CD4-positive, CD25-positive, alpha-beta regulatory T cell (primary cell): ENCODE results near the gene CD244. TPM values are rescaled to one million over a fixed set of nuclear protein-coding genes. Genes with fewer than 3 reads are reported as not detected.

ENCODE experiments used
- ATAC-seq, 2 donors: fragments of 150-1000 bp; cut with Tn5 transposase; one replicate each; pipeline ENCODE4 v1.10.0; 2021; ENCODE audit warnings: low read depth in 2 of 2, moderate number of reproducible peaks in 2 of 2, moderate library complexity in 1 of 2
- DNase-seq, 3 donors: peaks; one replicate each; pipeline versions ENCODE4 v3.0.0 to v3.0.0-alpha.2; 2012 to 2022; ENCODE audit warnings: mixed read lengths in 1 of 3
- H3K27ac ChIP-seq: one replicate; pipeline ENCODE4 v1.7.0; 2013; ENCODE audit warnings: mild to moderate bottlenecking, low read length; ENCODE audit not compliant: insufficient read depth, poor library complexity, severe bottlenecking
- H3K27me3 ChIP-seq: one replicate; pipeline ENCODE4 v1.7.0; 2013; ENCODE audit warnings: low read length; ENCODE audit not compliant: control insufficient read depth, insufficient read depth
- H3K36me3 ChIP-seq: one replicate; pipeline ENCODE4 v1.7.0; 2013; ENCODE audit warnings: mild to moderate bottlenecking, low read length, moderate library complexity; ENCODE audit not compliant: control insufficient read depth, insufficient read depth
- H3K4me1 ChIP-seq: 2 replicates; pipeline ENCODE4 v1.7.0; 2013; ENCODE audit warnings: mild to moderate bottlenecking, low read length; ENCODE audit not compliant: insufficient read depth, control insufficient read depth, poor library complexity, severe bottlenecking
- H3K4me3 ChIP-seq: one replicate; pipeline ENCODE4 v1.7.0; 2013; ENCODE audit warnings: low read depth, mild to moderate bottlenecking, low read length, moderate library complexity
- H3K9me3 ChIP-seq, 2 experiments: 1 replicate in 1 of 2; 2 replicates in 1 of 2; pipeline ENCODE4 v1.7.0; 2013; ENCODE audit warnings: low read length in 2 of 2, mild to moderate bottlenecking in 1 of 2, moderate library complexity in 1 of 2; ENCODE audit not compliant: control insufficient read depth in 2 of 2
- H3K27ac Mint-ChIP-seq, 3 donors: one replicate each; pipeline ENCODE4 v1.8.0; 2020 to 2022; ENCODE audit warnings: mild to moderate bottlenecking in 3 of 3, mixed read lengths in 3 of 3, moderate library complexity in 2 of 3
- H3K27me3 Mint-ChIP-seq: one replicate; pipeline ENCODE4 v1.8.0; 2022; ENCODE audit warnings: mild to moderate bottlenecking, mixed read lengths
- H3K36me3 Mint-ChIP-seq: one replicate; pipeline ENCODE4 v1.8.0; 2020; ENCODE audit warnings: mixed read lengths
- H3K4me1 Mint-ChIP-seq, 4 donors: one replicate each; pipeline ENCODE4 v1.8.0; 2020 to 2022; ENCODE audit warnings: mixed read lengths in 4 of 4, mild to moderate bottlenecking in 1 of 4
- H3K4me3 Mint-ChIP-seq, 4 donors: one replicate each; pipeline ENCODE4 v1.8.0; 2020 to 2022; ENCODE audit warnings: mild to moderate bottlenecking in 4 of 4, mixed read lengths in 4 of 4, moderate library complexity in 3 of 4
- H3K9me3 Mint-ChIP-seq, 7 donors: one replicate each; pipeline ENCODE4 v1.8.0; 2020 to 2022; ENCODE audit warnings: mixed read lengths in 7 of 7, mild to moderate bottlenecking in 3 of 7, moderate library complexity in 2 of 7
- polyA plus RNA-seq, 4 donors: library from polyadenylated mRNA; unstranded; fragments of 300-500 nt; fragmentation: Illumina TruSeq; gene quantifications; one replicate each; pipeline ENCODE4 v1.2.3, GENCODE V29; 2021
- total RNA-seq: library from RNA; stranded (reverse); gene quantifications from one replicate; pipeline ENCODE4 v1.2.3, GENCODE V29; 2022

CD244 gene
- total and polyA plus RNA-seq, 5 donors from 2014 or later, result 0.26 to 0.63 (median 0.47) TPM

- no peaks in the 10 kb centered on the region for H3K27me3 ChIP-seq
- peaks cover 25% of the 10 kb centered on the region for H3K4me1 ChIP-seq
- peaks cover 81% of the 10 kb centered on the region for H3K36me3 Mint-ChIP-seq
- peak overlapping the region in 2 of 4 donors; percentile 31 to 39 for H3K4me3 Mint-ChIP-seq
- H3K4me1 Mint-ChIP-seq, result peaks cover 56 to 91% (median 67%) of the 10 kb centered on the region in 4 donors
- peak overlapping the region in 1 of 3 donors; percentile 33 for H3K27ac Mint-ChIP-seq
- H3K9me3 ChIP-seq, result peaks cover 16% of the 10 kb centered on the region in 2 experiments
- H3K27me3 Mint-ChIP-seq, result no peaks in the 10 kb centered on the region
- H3K4me3 ChIP-seq, result no peak overlapping the region
- peaks cover 0 to 26% (median 7%) of the 10 kb centered on the region in 7 donors for H3K9me3 Mint-ChIP-seq
- peaks cover 82% of the 10 kb centered on the region for H3K36me3 ChIP-seq
- ATAC-seq (no peak), DNase-seq (no peak)
- no peak overlapping the region for H3K27ac ChIP-seq
Observed at GRCh38 chr1:160808289-160808688, 54.4 kb downstream of the CD244 start.

GRCh38 chr1:160807738-160808137 lies 54.9 kb downstream of the CD244 start:
- H3K27me3 Mint-ChIP-seq, result no peaks in the 10 kb centered on the region

GRCh38 chr1:160807247-160807646 lies 55.4 kb downstream of the CD244 start:
- peaks cover 21% of the 10 kb centered on the region for H3K4me1 ChIP-seq
- Mint-ChIP-seq H3K27ac (peak overlapping the region in 1 of 3 donors; percentile 53), H3K27me3 (no peaks in the 10 kb centered on the region), H3K4me3 (peak overlapping the region; percentile 48 to 65 (median 58)), H3K9me3 (peaks cover 0 to 26% (median 7%) of the 10 kb centered on the region in 7 donors), H3K4me1 (peaks cover 46 to 87% (median 62%) of the 10 kb centered on the region in 4 donors), H3K36me3 (peaks cover 80% of the 10 kb centered on the region)
- H3K27me3 ChIP-seq, result no peaks in the 10 kb centered on the region
- H3K9me3 ChIP-seq, result peaks cover 16% of the 10 kb centered on the region in 2 experiments
- peak overlapping the region; percentile 11 for H3K4me3 ChIP-seq
- peaks cover 89% of the 10 kb centered on the region for H3K36me3 ChIP-seq
- ATAC-seq (no peak), DNase-seq (no peak)
- H3K27ac ChIP-seq, result no peak overlapping the region

More at GRCh38 chr1:160807738-160808137, 54.9 kb downstream of the CD244 start:
- Mint-ChIP-seq H3K36me3 (peaks cover 80% of the 10 kb centered on the region), H3K4me1 (peaks cover 50 to 89% (median 64%) of the 10 kb centered on the region in 4 donors), H3K9me3 (peaks cover 0 to 26% (median 7%) of the 10 kb centered on the region in 7 donors), H3K4me3 (peak overlapping the region in 1 of 4 donors; percentile 39), H3K27ac (peak overlapping the region in 1 of 3 donors; percentile 33)
- no peak overlapping the region for H3K27ac ChIP-seq
- H3K4me3 ChIP-seq, result no peak overlapping the region
- peaks cover 84% of the 10 kb centered on the region for H3K36me3 ChIP-seq
- no peaks in the 10 kb centered on the region for H3K27me3 ChIP-seq
- ATAC-seq (no peak), DNase-seq (no peak)
- peaks cover 16% of the 10 kb centered on the region in 2 experiments for H3K9me3 ChIP-seq
- H3K4me1 ChIP-seq, result peaks cover 26% of the 10 kb centered on the region

- H3K36me3 ChIP-seq, result peaks cover 89% of the 10 kb centered on the region
- H3K4me3 Mint-ChIP-seq, result peak overlapping the region in 3 of 4 donors; percentile 62 to 65 (median 64)
Observed at GRCh38 chr1:160806784-160807183, 55.9 kb downstream of the CD244 start.

GRCh38 chr1:160806109-160806665 lies 56.5 kb downstream of the CD244 start:
- peaks cover 16% of the 10 kb centered on the region in 2 experiments for H3K9me3 ChIP-seq
- peaks cover 32% of the 10 kb centered on the region for H3K4me1 ChIP-seq
- peaks cover 0 to 26% (median 7%) of the 10 kb centered on the region in 7 donors for H3K9me3 Mint-ChIP-seq
- H3K27ac ChIP-seq, result no peak overlapping the region
- peaks cover 86% of the 10 kb centered on the region for H3K36me3 ChIP-seq
- no peak for DNase-seq
- no peak for ATAC-seq
- H3K27me3 Mint-ChIP-seq, result no peaks in the 10 kb centered on the region
- H3K36me3 Mint-ChIP-seq, result peaks cover 75% of the 10 kb centered on the region
- no peaks in the 10 kb centered on the region for H3K27me3 ChIP-seq
- H3K4me1 Mint-ChIP-seq, result peaks cover 41 to 82% (median 56%) of the 10 kb centered on the region in 4 donors
- peak overlapping the region in 3 of 4 donors; percentile 9 to 64 (median 35) for H3K4me3 Mint-ChIP-seq
- H3K27ac Mint-ChIP-seq, result peak overlapping the region; percentile 23 to 66 (median 37)
- no peak overlapping the region for H3K4me3 ChIP-seq

More at GRCh38 chr1:160806784-160807183, 55.9 kb downstream of the CD244 start:
- no peak for ATAC-seq
- Histone ChIP-seq H3K4me1 (peaks cover 26% of the 10 kb centered on the region), H3K9me3 (peaks cover 16% of the 10 kb centered on the region in 2 experiments), H3K27me3 (no peaks in the 10 kb centered on the region), H3K27ac (no peak overlapping the region), H3K4me3 (no peak overlapping the region)
- DNase-seq, result no peak
- H3K9me3 Mint-ChIP-seq, result peaks cover 0 to 26% (median 7%) of the 10 kb centered on the region in 7 donors
- peaks cover 76% of the 10 kb centered on the region for H3K36me3 Mint-ChIP-seq
- H3K4me1 Mint-ChIP-seq, result peaks cover 41 to 82% (median 58%) of the 10 kb centered on the region in 4 donors
- no peaks in the 10 kb centered on the region for H3K27me3 Mint-ChIP-seq
- peak overlapping the region in 1 of 3 donors; percentile 53 for H3K27ac Mint-ChIP-seq

- Histone ChIP-seq H3K27ac (no peak overlapping the region), H3K36me3 (peaks cover 57% of the 10 kb centered on the region), H3K4me1 (peaks cover 52% of the 10 kb centered on the region), H3K9me3 (peaks cover 10 to 12% of the 10 kb centered on the region in 2 experiments), H3K27me3 (no peaks in the 10 kb centered on the region), H3K4me3 (peak overlapping the region; percentile 98)
- Mint-ChIP-seq H3K27me3 (no peaks in the 10 kb centered on the region), H3K36me3 (peaks cover 72% of the 10 kb centered on the region), H3K4me1 (peaks cover 42 to 86% (median 64%) of the 10 kb centered on the region in 4 donors), H3K4me3 (peak overlapping the region in 3 of 4 donors; percentile 95 to 98 (median 98)), H3K9me3 (peaks cover 0 to 22% (median 7%) of the 10 kb centered on the region in 7 donors), H3K27ac (no peak overlapping the region)
- no peak for DNase-seq
- ATAC-seq, result no peak
Observed at GRCh38 chr1:160801836-160802580, 60.7 kb downstream of the CD244 start.

- peaks cover 61% of the 10 kb centered on the region for H3K36me3 Mint-ChIP-seq
- peaks cover 62% of the 10 kb centered on the region for H3K4me1 ChIP-seq
Observed at GRCh38 chr1:160800645-160801408, 61.9 kb downstream of the CD244 start.

More at GRCh38 chr1:160800645-160801408, 61.9 kb downstream of the CD244 start:
- Mint-ChIP-seq H3K27ac (peak overlapping the region; percentile 50 to 96 (median 84)), H3K9me3 (peaks cover 0 to 11% (median 2%) of the 10 kb centered on the region in 7 donors), H3K27me3 (no peaks in the 10 kb centered on the region), H3K4me1 (peaks cover 34 to 81% (median 63%) of the 10 kb centered on the region in 4 donors), H3K4me3 (peak overlapping the region; percentile 95 to 98 (median 98))
- no peak for ATAC-seq
- H3K9me3 ChIP-seq, result peaks cover 0 to under 1% of the 10 kb centered on the region in 2 experiments
- H3K27ac ChIP-seq, result peak overlapping the region; percentile 57
- H3K4me3 ChIP-seq, result peak overlapping the region; percentile 98
- H3K27me3 ChIP-seq, result no peaks in the 10 kb centered on the region
- peaks cover 45% of the 10 kb centered on the region for H3K36me3 ChIP-seq
- peak in 2 of 3 donors; percentile 37 to 65 for DNase-seq
